ENCODE data around the gene TNFSF11.

DNA sequence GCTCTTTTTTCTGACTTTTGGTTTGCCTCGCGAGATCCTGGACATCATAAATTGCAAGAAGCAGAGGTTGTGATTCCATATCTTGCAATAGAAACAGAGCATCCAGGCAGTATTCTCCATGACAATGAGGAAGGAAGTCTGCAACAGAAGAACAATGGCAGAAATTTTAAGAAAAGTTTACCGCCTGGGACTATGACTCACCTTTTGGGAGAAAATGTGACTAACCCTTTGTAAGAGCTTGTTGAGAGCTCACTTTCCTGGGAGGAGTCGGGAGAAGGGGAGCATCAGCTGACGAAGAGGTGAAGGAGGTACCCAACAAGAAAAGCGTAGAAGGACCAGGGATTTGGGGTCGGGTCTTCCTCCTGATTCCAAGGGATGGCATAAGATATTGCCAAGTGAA is 34.3 kb upstream of the TNFSF11 start:
- TF ChIP-seq, protein P1, sequence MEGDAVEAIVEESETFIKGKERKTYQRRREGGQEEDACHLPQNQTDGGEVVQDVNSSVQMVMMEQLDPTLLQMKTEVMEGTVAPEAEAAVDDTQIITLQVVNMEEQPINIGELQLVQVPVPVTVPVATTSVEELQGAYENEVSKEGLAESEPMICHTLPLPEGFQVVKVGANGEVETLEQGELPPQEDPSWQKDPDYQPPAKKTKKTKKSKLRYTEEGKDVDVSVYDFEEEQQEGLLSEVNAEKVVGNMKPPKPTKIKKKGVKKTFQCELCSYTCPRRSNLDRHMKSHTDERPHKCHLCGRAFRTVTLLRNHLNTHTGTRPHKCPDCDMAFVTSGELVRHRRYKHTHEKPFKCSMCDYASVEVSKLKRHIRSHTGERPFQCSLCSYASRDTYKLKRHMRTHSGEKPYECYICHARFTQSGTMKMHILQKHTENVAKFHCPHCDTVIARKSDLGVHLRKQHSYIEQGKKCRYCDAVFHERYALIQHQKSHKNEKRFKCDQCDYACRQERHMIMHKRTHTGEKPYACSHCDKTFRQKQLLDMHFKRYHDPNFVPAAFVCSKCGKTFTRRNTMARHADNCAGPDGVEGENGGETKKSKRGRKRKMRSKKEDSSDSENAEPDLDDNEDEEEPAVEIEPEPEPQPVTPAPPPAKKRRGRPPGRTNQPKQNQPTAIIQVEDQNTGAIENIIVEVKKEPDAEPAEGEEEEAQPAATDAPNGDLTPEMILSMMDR (IDR thresholded peaks at IDR 0.05; ENCODE audit: low read depth, low read length), result no peak
- no peak for TF ChIP-seq EZH2phosphoT487 (IDR thresholded peaks at IDR 0.05; ENCODE audit: low read depth)
